Stomach (tissue), 4 donors: ENCODE measurements around the gene DCC.

ENCODE experiments used
- CTCF ChIP-seq, 7 experiments: fragments of 450-650 bp in 4 of 7; fragments of 200-600 bp in 3 of 7; sonication (generic) in 3 of 7; IDR thresholded peaks; one replicate each; pipeline ENCODE4 v1.5.1; 2016 to 2019; ENCODE audit warnings: antibody characterized with exemption in 7 of 7, control low read depth in 2 of 7, mild to moderate bottlenecking in 1 of 7
- EP300 ChIP-seq: sonication (generic); formaldehyde crosslinking; IDR thresholded peaks from one replicate; pipeline ENCODE4 v1.6.1; 2017; ENCODE audit warnings: antibody characterized with exemption
- POLR2AphosphoS5 ChIP-seq, 3 donors: sonication (generic); formaldehyde crosslinking; IDR thresholded peaks; one replicate each; pipeline ENCODE4 v1.6.1; 2016; ENCODE audit warnings: antibody characterized with exemption in 3 of 3

DNA sequence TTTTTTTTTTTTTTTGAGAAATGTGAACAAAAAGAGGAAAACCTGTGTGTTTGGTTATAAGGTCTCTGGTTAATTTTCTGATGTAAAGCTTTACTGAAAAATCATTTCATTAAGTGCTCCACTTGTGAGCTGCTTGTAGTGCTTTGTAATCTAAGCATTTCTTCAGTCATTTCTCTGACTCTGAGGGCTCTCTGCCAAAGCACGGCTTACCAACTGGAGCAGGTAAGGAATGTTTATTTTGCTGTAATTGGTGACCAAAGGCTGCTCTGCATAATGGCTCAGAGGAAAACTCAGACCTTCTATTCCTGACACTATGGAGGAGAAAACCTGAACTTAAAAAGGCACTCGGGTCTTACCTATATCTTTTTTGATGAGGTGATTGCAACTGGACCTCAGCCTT lies 1035.6 kb downstream of the DCC start:
- TF ChIP-seq CTCF (IDR thresholded peaks at IDR 0.05) (no peak), POLR2AphosphoS5 (IDR thresholded peaks at IDR 0.05) (no peak), EP300 (no peak)
